PC-3 (cell line): ENCODE results near the gene SHOC1. TPM values are rescaled to one million over a fixed set of nuclear protein-coding genes. Genes with fewer than 3 reads are reported as not detected.

Experiments used
- total RNA-seq: library from RNA; depleted of rRNA; stranded (reverse); fragments of >200 nt; gene quantifications from 2 replicates; pipeline ENCODE4 v1.2.3, GENCODE V29; 2014; rRNA removed

SHOC1 gene
- total RNA-seq, 1 experiment from 2014 or later = 0.18 TPM

Other genes with a start within 250 kb of the SHOC1 start
- 42.5 and 43.1 TPM in 2 replicates for gene PTGR1, start 195.3 kb downstream of the SHOC1 start, total RNA-seq
- gene DNAJC25, start 163.6 kb downstream of the SHOC1 start, total RNA-seq = 5.1 and 5.9 TPM in 2 replicates
- 27.1 and 50.7 TPM in 2 replicates for gene GNG10, start 133.3 kb downstream of the SHOC1 start, total RNA-seq
- gene UGCG, start 101.9 kb upstream of the SHOC1 start, total RNA-seq = 27.0 and 29.4 TPM in 2 replicates